HG03039 (cell line): Measurements from ENCODE around the gene EDEM2.
"Not testable (repeated sequence)": the region's sequence is repeated elsewhere in the genome, so short reads cannot be mapped to it uniquely, and the experiment has no call there.

Experiments used
- ATAC-seq: cut with Tn5 transposase; IDR thresholded peaks from one replicate; pipeline ENCODE4 v1.9.1; 2021; ENCODE audit warnings: mild to moderate bottlenecking, moderate library complexity; ENCODE audit not compliant: unreplicated experiment

The EDEM2 gene

GRCh38 chr20:35129647-35130069, 17.5 kb downstream of the EDEM2 start:
- no peak for ATAC-seq

GRCh38 chr20:35125753-35126152, 21.4 kb downstream of the EDEM2 start:
- no peak for ATAC-seq

- ATAC-seq: no peak
These were observed 24.3 kb downstream of the EDEM2 start for GRCh38 chr20:35122756-35123405.

- ATAC-seq: no peak
These were observed 25.9 kb downstream of the EDEM2 start for GRCh38 chr20:35121186-35121585.

- ATAC-seq: no peak
These were observed 27.0 kb downstream of the EDEM2 start for GRCh38 chr20:35120012-35120701.

GRCh38 chr20:35117629-35118028, 29.5 kb downstream of the EDEM2 start:
- ATAC-seq: no peak

- ATAC-seq: no peak
These were observed 29.9 kb downstream of the EDEM2 start for GRCh38 chr20:35117196-35117595.

GRCh38 chr20:35116258-35116657, 30.9 kb downstream of the EDEM2 start:
- no peak for ATAC-seq

GRCh38 chr20:35115606-35116005, 31.5 kb downstream of the EDEM2 start:
- no peak for ATAC-seq

GRCh38 chr20:35112276-35112675, 34.9 kb downstream of the EDEM2 start:
- not testable (repeated sequence) for ATAC-seq

- ATAC-seq: no peak
These were observed 35.8 kb downstream of the EDEM2 start for GRCh38 chr20:35111141-35111888.

GRCh38 chr20:35108921-35109320, 38.2 kb downstream of the EDEM2 start:
- ATAC-seq: no peak

GRCh38 chr20:35106827-35107380, 40.2 kb downstream of the EDEM2 start:
- ATAC-seq: no peak

- ATAC-seq: no peak
These were observed 42.3 kb downstream of the EDEM2 start for GRCh38 chr20:35104685-35105295.

- no peak for ATAC-seq
These were observed 45.5 kb downstream of the EDEM2 start for GRCh38 chr20:35101620-35102019.

GRCh38 chr20:35093267-35093884, 53.8 kb downstream of the EDEM2 start:
- ATAC-seq: no peak

- ATAC-seq: peak; percentile 84
These were observed 54.4 kb downstream of the EDEM2 start, which contains the start of gene TRPC4AP for GRCh38 chr20:35092524-35093266. Gene TRPC4AP (minus strand): TSS chr20:35092807. CDS start chr20:35092781, 26 bp downstream.

GRCh38 chr20:35091816-35092523, 55.2 kb downstream of the EDEM2 start:
- ATAC-seq: peak; percentile 7
